Heart right ventricle (tissue), 16 donors: ENCODE data around the gene SSTR5. TPM values are rescaled to one million over a fixed set of nuclear protein-coding genes. Genes with fewer than 3 reads are reported as not detected.

Source experiments
- ATAC-seq, 8 donors: fragments of 200-7000 bp; cut with Tn5 transposase; one replicate each; pipeline ENCODE4 v1.9.1; 2020; ENCODE audit warnings: mild to moderate bottlenecking in 8 of 8, moderate library complexity in 8 of 8, moderate number of reproducible peaks in 1 of 8
- DNase-seq, 2 donors: peaks; one replicate each; pipeline ENCODE4 v3.0.0-alpha.2; 2020
- H3K27ac ChIP-seq, 10 donors: fragments of 200-600 bp; sonication (generic) in 2 of 10; one replicate each; pipeline versions ENCODE4 v1.5.0 to v1.8.0; 2020 to 2022; ENCODE audit warnings: mild to moderate bottlenecking in 3 of 10
- H3K27me3 ChIP-seq, 7 donors: fragments of 200-600 bp; one replicate each; pipeline ENCODE4 v1.8.0; 2021 to 2022; ENCODE audit warnings: mild to moderate bottlenecking in 2 of 7
- H3K36me3 ChIP-seq, 9 donors: fragments of 200-600 bp; sonication (generic) in 1 of 9; one replicate each; pipeline versions ENCODE4 v1.5.0 to v1.8.0; 2020 to 2022; ENCODE audit warnings: mild to moderate bottlenecking in 2 of 9
- H3K4me1 ChIP-seq, 9 donors: fragments of 200-600 bp; sonication (generic) in 1 of 9; one replicate each; pipeline versions ENCODE4 v1.5.0 to v1.8.0; 2020 to 2022; ENCODE audit warnings: mild to moderate bottlenecking in 4 of 9
- H3K4me3 ChIP-seq, 10 donors: fragments of 200-600 bp; sonication (generic) in 2 of 10; one replicate each; pipeline versions ENCODE4 v1.5.0 to v1.8.0; 2020 to 2022; ENCODE audit warnings: mild to moderate bottlenecking in 7 of 10, moderate library complexity in 2 of 10
- H3K9me3 ChIP-seq, 11 donors: fragments of 200-600 bp in 10 of 11; sonication (generic) in 2 of 11; one replicate each; pipeline versions ENCODE4 v1.5.0 to v1.8.0; 2013 to 2022; ENCODE audit warnings: mild to moderate bottlenecking in 2 of 11, control low read depth in 1 of 11, moderate library complexity in 1 of 11
- WGBS, 2 donors: extraction: QIAGEN DNeasy Blood & Tissue Kit; methylation state at CpG; one replicate each; pipeline ENCODE4 v1.1.7; 2013; ENCODE audit warnings: inconsistent platforms in 1 of 2; 5-methylcytosine and 5-hydroxymethylcytosine counted together
- intact Hi-C, 10 donors: fragments of 100-400 bp; cut with DNase I; formaldehyde crosslinking; loops; one replicate each; pipeline versions ENCODE4 v1.11.1 to v1.14.2; 2022
- polyA plus RNA-seq, 2 donors: library from polyadenylated mRNA; stranded (reverse); fragments of 200-250 nt; gene quantifications; one replicate each; pipeline ENCODE4 v1.2.3, GENCODE V29; 2013
- total RNA-seq, 10 donors: library from RNA; stranded (reverse); fragmentation: NEBNext Ultra II Directional in 3 of 10; extraction: Animal tissue kit (Norgen Biotek cat#: 25700) in 3 of 10; gene quantifications; one replicate each; pipeline versions ENCODE4 v1.2.1 to v1.2.4, GENCODE V29; 2021 to 2023
- TF ChIP-seq, protein P1 (sequence below), 9 donors: fragments of 200-600 bp; sonication (generic) in 2 of 9; IDR thresholded peaks; one replicate each; pipeline versions ENCODE4 v1.5.0 to v1.8.0; 2021 to 2022; ENCODE audit warnings: antibody characterized with exemption in 9 of 9, mild to moderate bottlenecking in 5 of 9, moderate library complexity in 1 of 9
- donor health status: Arrhythmogenic right ventricular cardiomyopathy.
- donor health status: ischemic (EF 13 %, LVEDD 7.1; RV severe dilation, severe dysfunction).
- donor health status: healthy with polysubstance abuse.
- donor health status: DM: no; HTN: yes; CAD: no.
- donor health status: DM: no; HTN: no; CAD: no.
- donor health status: ischemic (EF 25% LVEDD 6.9; RV normal size, moderate dysfunction).
- donor health status: ischemic (EF 25% LVEDD 5.7; RV mildly dilated, moderate dysfunction).
- donor health status: healthy.
- donor health status: DM: yes; HTN: yes; CAD: no.
- donor health status: Ischemic cardiomyopathy.
- donor health status: ischemic (EF 35%, LVEDD 5.7; RV mildly dilated, moderate dysfunction).
- donor health status: nonischemic (EF 11% LVEDD 7.7; RV severe dilation, severe dysfunction).
- donor health status: DM: yes; HTN: yes; CAD: no.
- donor health status: PGD.
- donor health status: ischemic (EF 29% LVEDD 5.4; RV normal size, mild dysfunction).
- donor health status: nonischemic (EF 23%, LVEDD 6.1; RV moderate dilation, normal function).

The SSTR5 gene
- total and polyA plus RNA-seq, 12 donors, result 0.39 to 32.0 (median 5.4) TPM

DNA sequence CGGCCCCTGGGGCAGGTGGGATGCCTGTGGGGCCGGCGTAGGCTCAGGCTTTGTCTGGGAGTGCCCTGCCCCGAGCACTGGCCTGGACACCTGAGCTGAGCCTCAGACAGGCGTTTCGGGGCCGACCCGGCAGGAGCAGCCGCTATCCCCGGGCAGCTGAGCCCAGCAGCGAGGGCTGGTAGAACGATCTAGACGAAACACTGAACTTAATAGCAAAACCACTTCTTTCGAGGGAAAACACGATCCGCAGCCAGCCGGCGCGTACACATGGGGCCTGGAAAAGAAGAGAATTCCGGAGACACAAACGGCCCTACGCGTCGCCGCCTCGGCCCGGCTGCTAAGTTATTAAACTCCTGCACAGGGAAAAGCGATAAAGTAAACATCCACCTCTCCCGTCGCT, 22.0 kb upstream of the SSTR5 start:
- DNase-seq (no peak), ATAC-seq (no peak)
- intact Hi-C loops, result loop anchor here in 3 of 10 donors (5.0 to 10.0 kb wide), 3 partner anchors 238 to 338 kb away; partner anchors contain the start of gene METRN (in 2 of the 3)
- Histone ChIP-seq H3K4me1 (peaks cover 0 to 24% (median 6%) of the 10 kb centered on the region in 9 donors), H3K27ac (no peak overlapping the region), H3K4me3 (no peak overlapping the region), H3K36me3 (no peaks in the 10 kb centered on the region), H3K27me3 (peaks cover 0 to 69% (median 47%) of the 10 kb centered on the region in 7 donors), H3K9me3 (no peaks in the 10 kb centered on the region)
- 84 to 86% methylated on average over 30 of the region's 30 CpGs for WGBS, 2 donors
- TF ChIP-seq, protein P1, sequence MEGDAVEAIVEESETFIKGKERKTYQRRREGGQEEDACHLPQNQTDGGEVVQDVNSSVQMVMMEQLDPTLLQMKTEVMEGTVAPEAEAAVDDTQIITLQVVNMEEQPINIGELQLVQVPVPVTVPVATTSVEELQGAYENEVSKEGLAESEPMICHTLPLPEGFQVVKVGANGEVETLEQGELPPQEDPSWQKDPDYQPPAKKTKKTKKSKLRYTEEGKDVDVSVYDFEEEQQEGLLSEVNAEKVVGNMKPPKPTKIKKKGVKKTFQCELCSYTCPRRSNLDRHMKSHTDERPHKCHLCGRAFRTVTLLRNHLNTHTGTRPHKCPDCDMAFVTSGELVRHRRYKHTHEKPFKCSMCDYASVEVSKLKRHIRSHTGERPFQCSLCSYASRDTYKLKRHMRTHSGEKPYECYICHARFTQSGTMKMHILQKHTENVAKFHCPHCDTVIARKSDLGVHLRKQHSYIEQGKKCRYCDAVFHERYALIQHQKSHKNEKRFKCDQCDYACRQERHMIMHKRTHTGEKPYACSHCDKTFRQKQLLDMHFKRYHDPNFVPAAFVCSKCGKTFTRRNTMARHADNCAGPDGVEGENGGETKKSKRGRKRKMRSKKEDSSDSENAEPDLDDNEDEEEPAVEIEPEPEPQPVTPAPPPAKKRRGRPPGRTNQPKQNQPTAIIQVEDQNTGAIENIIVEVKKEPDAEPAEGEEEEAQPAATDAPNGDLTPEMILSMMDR (IDR thresholded peaks at IDR 0.05), result no peak

DNA sequence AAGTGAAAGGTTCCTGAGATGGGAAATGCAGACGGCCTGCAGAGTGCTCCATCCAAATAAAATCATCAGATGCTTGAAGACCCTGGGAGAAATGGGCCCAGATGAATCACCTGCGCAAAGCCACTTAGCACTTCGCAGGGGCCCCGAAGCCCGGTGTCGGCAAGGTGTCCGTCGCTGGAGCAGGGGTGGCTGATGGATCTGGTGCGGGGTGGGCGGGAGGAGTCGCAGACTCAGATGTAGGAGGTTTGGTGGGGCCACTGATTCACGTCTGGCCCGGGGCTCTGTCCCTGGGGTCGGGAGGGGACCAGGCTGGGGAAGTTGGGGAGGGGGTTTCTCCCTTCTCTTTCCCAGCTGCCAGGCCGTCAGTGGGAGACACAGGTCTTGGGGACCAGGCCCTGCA, 21.6 kb upstream of the SSTR5 start:
- H3K27me3 ChIP-seq, result peaks cover 0 to 69% (median 43%) of the 10 kb centered on the region in 7 donors
- intact Hi-C loops, result loop anchor here in 3 of 10 donors (5.0 to 10.0 kb wide), 3 partner anchors 239 to 339 kb away; partner anchors contain the start of gene METRN (in 2 of the 3)
- no peaks in the 10 kb centered on the region for H3K36me3 ChIP-seq

DNA sequence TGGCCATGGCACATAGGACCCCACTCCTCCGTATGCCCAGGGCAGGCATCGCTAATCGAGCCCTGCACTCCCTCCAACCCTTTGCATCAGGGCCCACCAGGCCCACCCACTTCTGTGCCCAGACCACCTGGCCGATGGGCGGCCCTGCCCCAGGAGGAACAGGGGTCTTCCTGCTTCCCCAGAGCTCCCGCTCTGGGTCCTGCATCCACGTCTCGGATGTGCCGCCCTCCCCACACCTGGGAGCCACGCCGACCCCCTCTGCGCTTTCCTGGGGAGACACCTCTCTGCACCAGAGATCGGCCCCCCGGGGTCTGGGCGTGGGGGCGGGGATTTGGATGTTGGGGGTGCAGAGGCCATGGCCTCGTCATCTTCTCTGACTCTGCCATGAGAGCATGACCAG, 21.1 kb upstream of the SSTR5 start:
- intact Hi-C loops, result loop anchor here in 3 of 10 donors (5.0 to 10.0 kb wide), 3 partner anchors 239 to 339 kb away; partner anchors contain the start of gene METRN (in 2 of the 3)
- H3K27ac ChIP-seq, result no peak overlapping the region
- no peaks in the 10 kb centered on the region for H3K36me3 ChIP-seq
- TF ChIP-seq, protein P1 (IDR thresholded peaks at IDR 0.05), result no peak
- ATAC-seq (no peak), DNase-seq (no peak)
- H3K4me1 ChIP-seq, result peaks cover 0 to 18% (median 6%) of the 10 kb centered on the region in 9 donors
- 90% methylated on average over 17 of the region's 17 CpGs for WGBS, 2 donors
- H3K27me3 ChIP-seq, result peaks cover 0 to 64% (median 38%) of the 10 kb centered on the region in 7 donors
- H3K4me3 ChIP-seq, result no peak overlapping the region
- peaks cover 0 to 4% (median 0%) of the 10 kb centered on the region in 11 donors for H3K9me3 ChIP-seq

More for the DNA sequence above, 21.6 kb upstream of the SSTR5 start:
- H3K4me1 ChIP-seq, result peaks cover 0 to 20% (median 6%) of the 10 kb centered on the region in 9 donors
- ATAC-seq (no peak), DNase-seq (no peak)
- TF ChIP-seq, protein P1 (IDR thresholded peaks at IDR 0.05), result no peak
- no peak overlapping the region for H3K27ac ChIP-seq
- no peak overlapping the region for H3K4me3 ChIP-seq
- no peaks in the 10 kb centered on the region for H3K9me3 ChIP-seq
- 84 to 89% methylated on average over 15 of the region's 15 CpGs for WGBS, 2 donors

DNA sequence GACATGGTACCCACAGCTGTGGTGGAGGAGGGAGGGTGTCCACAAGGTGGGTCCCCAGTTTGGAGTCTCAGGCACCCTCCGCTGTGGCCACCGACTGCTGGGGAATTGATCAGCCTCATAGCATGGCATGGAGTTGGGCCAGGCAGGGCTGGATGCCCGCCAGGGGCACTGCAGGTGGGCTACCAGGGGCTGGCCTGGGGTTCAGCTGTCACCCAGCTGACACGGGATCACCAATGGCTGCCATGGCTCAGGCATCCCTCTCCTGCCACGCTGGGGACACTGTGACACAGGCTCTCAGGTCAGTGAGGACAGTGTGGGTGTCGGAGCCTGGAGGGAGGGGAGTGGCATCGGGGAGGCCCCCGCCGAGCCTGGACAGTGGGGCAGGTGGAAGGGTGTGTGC, 19.8 kb upstream of the SSTR5 start:
- intact Hi-C loops, result loop anchor here in 3 of 10 donors (5.0 to 10.0 kb wide), 3 partner anchors 240 to 340 kb away; partner anchors contain the start of gene METRN (in 2 of the 3)
- no peak overlapping the region for H3K4me3 ChIP-seq
- H3K9me3 ChIP-seq, result peaks cover 0 to 12% (median 0%) of the 10 kb centered on the region in 11 donors
- no peak overlapping the region for H3K27ac ChIP-seq
- no peak for DNase-seq
- H3K27me3 ChIP-seq, result peaks cover 0 to 63% (median 28%) of the 10 kb centered on the region in 7 donors
- H3K36me3 ChIP-seq, result no peaks in the 10 kb centered on the region
- peaks cover 0 to 17% (median 6%) of the 10 kb centered on the region in 9 donors for H3K4me1 ChIP-seq
- WGBS, 2 donors, result 74 to 79% methylated on average over 9 of the region's 9 CpGs
- ATAC-seq, result no peak
- TF ChIP-seq, protein P1 (IDR thresholded peaks at IDR 0.05), result no peak
